ENCODE measurements around the gene NPAS3.

- TF ChIP-seq CTCF (conservative IDR thresholded peaks at IDR 0.05) (no peak), EZH2 (IDR thresholded peaks at IDR 0.05; ENCODE audit: low read depth) (no peak)
These were observed 315.7 kb downstream of the NPAS3 start for GRCh38 chr14:33254342-33254741.
